HUES48 (cell line): Measurements from ENCODE around the gene AUTS2.

Source experiments
- H3K27ac ChIP-seq: one replicate; pipeline ENCODE4 v1.7.0; 2013; ENCODE audit warnings: low read depth, low read length, inconsistent platforms
- H3K27me3 ChIP-seq: 2 replicates; pipeline ENCODE4 v1.6.1; 2013; ENCODE audit warnings: mild to moderate bottlenecking, low read length; ENCODE audit not compliant: control insufficient read depth, insufficient read depth
- H3K36me3 ChIP-seq: 2 replicates; pipeline ENCODE4 v1.6.1; 2013; ENCODE audit warnings: low read length; ENCODE audit not compliant: control insufficient read depth, insufficient read depth
- H3K4me1 ChIP-seq: 2 replicates; pipeline ENCODE4 v1.6.1; 2013; ENCODE audit warnings: mild to moderate bottlenecking, low read length; ENCODE audit not compliant: control insufficient read depth, insufficient read depth
- H3K4me3 ChIP-seq: 2 replicates; pipeline ENCODE4 v1.5.1; 2013; ENCODE audit warnings: mild to moderate bottlenecking, low read depth, low read length
- H3K9ac ChIP-seq: 2 replicates; pipeline ENCODE4 v1.6.1; 2013; ENCODE audit warnings: mild to moderate bottlenecking, low read depth, low read length, moderate library complexity
- H3K9me3 ChIP-seq: 2 replicates; pipeline ENCODE4 v1.6.1; 2013; ENCODE audit warnings: low read length; ENCODE audit not compliant: control insufficient read depth, insufficient read depth

The AUTS2 gene

GRCh38 chr7:70390251-70390650 is 792.0 kb downstream of the AUTS2 start:
- H3K4me3 ChIP-seq = no peak overlapping the region
- H3K27ac ChIP-seq = no peak overlapping the region
- H3K27me3 ChIP-seq = no peaks in the 10 kb centered on the region
- 0 out of 2 replicates have a peak, but pooled peaks cover 3% of the 10 kb centered on the region for H3K4me1 ChIP-seq
- H3K36me3 ChIP-seq = no peaks in the 10 kb centered on the region
- H3K9ac ChIP-seq = no peak overlapping the region
- H3K9me3 ChIP-seq = no peaks in the 10 kb centered on the region

GRCh38 chr7:70392256-70392876 is 794.1 kb downstream of the AUTS2 start:
- Histone ChIP-seq H3K27me3 (no peaks in the 10 kb centered on the region), H3K27ac (no peak overlapping the region), H3K9me3 (no peaks in the 10 kb centered on the region), H3K4me1 (0 out of 2 replicates have a peak, but pooled peaks cover 3% of the 10 kb centered on the region), H3K4me3 (no peak overlapping the region), H3K36me3 (no peaks in the 10 kb centered on the region), H3K9ac (no peak overlapping the region)

GRCh38 chr7:70392877-70393435 is 794.7 kb downstream of the AUTS2 start:
- H3K9me3 ChIP-seq = no peaks in the 10 kb centered on the region
- 0 out of 2 replicates have a peak, but pooled peaks cover 3% of the 10 kb centered on the region for H3K4me1 ChIP-seq
- H3K9ac ChIP-seq = no peak overlapping the region
- H3K4me3 ChIP-seq = no peak overlapping the region
- H3K27ac ChIP-seq = no peak overlapping the region
- no peaks in the 10 kb centered on the region for H3K27me3 ChIP-seq
- H3K36me3 ChIP-seq = no peaks in the 10 kb centered on the region

- Histone ChIP-seq H3K4me3 (no peak overlapping the region), H3K36me3 (no peaks in the 10 kb centered on the region), H3K4me1 (0 out of 2 replicates have a peak, but pooled peaks cover 3% of the 10 kb centered on the region), H3K9me3 (no peaks in the 10 kb centered on the region), H3K27ac (no peak overlapping the region), H3K27me3 (no peaks in the 10 kb centered on the region), H3K9ac (no peak overlapping the region)
Observed at GRCh38 chr7:70393956-70394355, 795.7 kb downstream of the AUTS2 start.

GRCh38 chr7:70400829-70401380 is 802.6 kb downstream of the AUTS2 start:
- H3K27me3 ChIP-seq = no peaks in the 10 kb centered on the region
- no peak overlapping the region for H3K27ac ChIP-seq
- H3K36me3 ChIP-seq = no peaks in the 10 kb centered on the region
- no peak overlapping the region for H3K9ac ChIP-seq
- H3K4me1 ChIP-seq = no peaks in the 10 kb centered on the region
- no peak overlapping the region for H3K4me3 ChIP-seq
- H3K9me3 ChIP-seq = no peaks in the 10 kb centered on the region

GRCh38 chr7:70402069-70402468 is 803.8 kb downstream of the AUTS2 start:
- Histone ChIP-seq H3K27me3 (no peaks in the 10 kb centered on the region), H3K27ac (no peak overlapping the region), H3K4me3 (no peak overlapping the region), H3K9me3 (no peaks in the 10 kb centered on the region), H3K36me3 (no peaks in the 10 kb centered on the region), H3K9ac (no peak overlapping the region), H3K4me1 (no peaks in the 10 kb centered on the region)

GRCh38 chr7:70405241-70405640 is 807.0 kb downstream of the AUTS2 start:
- Histone ChIP-seq H3K4me1 (no peaks in the 10 kb centered on the region), H3K4me3 (no peak overlapping the region)

GRCh38 chr7:70406186-70406949 is 808.1 kb downstream of the AUTS2 start:
- Histone ChIP-seq H3K9ac (no peak overlapping the region), H3K9me3 (no peaks in the 10 kb centered on the region), H3K36me3 (no peaks in the 10 kb centered on the region), H3K27me3 (no peaks in the 10 kb centered on the region), H3K4me3 (no peak overlapping the region), H3K4me1 (no peaks in the 10 kb centered on the region), H3K27ac (no peak overlapping the region)

More at GRCh38 chr7:70405241-70405640, 807.0 kb downstream of the AUTS2 start:
- H3K27me3 ChIP-seq = no peaks in the 10 kb centered on the region
- H3K9ac ChIP-seq = no peak overlapping the region
- no peaks in the 10 kb centered on the region for H3K9me3 ChIP-seq
- no peaks in the 10 kb centered on the region for H3K36me3 ChIP-seq
- no peak overlapping the region for H3K27ac ChIP-seq

- Histone ChIP-seq H3K27me3 (no peaks in the 10 kb centered on the region), H3K4me1 (no peaks in the 10 kb centered on the region), H3K36me3 (no peaks in the 10 kb centered on the region), H3K27ac (no peak overlapping the region), H3K4me3 (no peak overlapping the region), H3K9me3 (no peaks in the 10 kb centered on the region), H3K9ac (no peak overlapping the region)
Observed at GRCh38 chr7:70406950-70407209, 808.6 kb downstream of the AUTS2 start.

- Histone ChIP-seq H3K9ac (no peak overlapping the region), H3K27ac (no peak overlapping the region), H3K36me3 (no peaks in the 10 kb centered on the region), H3K4me1 (no peaks in the 10 kb centered on the region), H3K4me3 (no peak overlapping the region), H3K9me3 (no peaks in the 10 kb centered on the region), H3K27me3 (no peaks in the 10 kb centered on the region)
Observed at GRCh38 chr7:70408477-70408876, 810.2 kb downstream of the AUTS2 start.

GRCh38 chr7:70408891-70409290 is 810.6 kb downstream of the AUTS2 start:
- Histone ChIP-seq H3K9ac (no peak overlapping the region), H3K27ac (no peak overlapping the region), H3K4me1 (no peaks in the 10 kb centered on the region), H3K9me3 (no peaks in the 10 kb centered on the region), H3K36me3 (no peaks in the 10 kb centered on the region), H3K4me3 (no peak overlapping the region), H3K27me3 (peaks cover 2% of the 10 kb centered on the region; the same call in 1 of the 2 replicates)
